Measurements from ENCODE around the gene APOL5.

APOL5 gene

DNA sequence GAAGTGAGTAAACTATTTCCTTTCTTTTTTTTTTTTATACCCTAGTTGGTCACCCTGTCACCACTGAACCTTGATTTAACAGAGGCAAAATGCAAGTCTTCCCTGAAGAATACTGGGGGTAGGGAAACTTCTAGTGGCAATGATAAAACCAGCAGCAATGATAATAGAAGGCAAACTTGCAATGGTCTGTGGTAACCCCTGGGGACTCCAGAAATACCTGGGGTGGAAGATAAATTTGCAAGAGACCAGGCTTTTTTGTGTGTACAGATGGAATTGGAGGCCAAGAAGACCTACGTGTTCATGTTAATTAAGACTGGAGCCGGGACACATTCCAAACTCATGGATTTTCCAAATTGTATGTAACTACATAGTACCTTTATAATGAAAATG, 11.6 kb downstream of the APOL5 start:
- no peak for DNase-seq
- H3K27ac ChIP-seq: no peak overlapping the region
- H3K36me3 ChIP-seq (replicated peaks): no peaks in the 10 kb centered on the region
- in situ Hi-C loops (cut with HindIII; ENCODE audit: low pct_ligation_motif_present, low sequenced_read_pairs): no loop called here
- no peak overlapping the region for H3K4me3 ChIP-seq (ENCODE audit: low read depth, low read length)
- no peaks in the 10 kb centered on the region for H3K27me3 ChIP-seq (replicated peaks)
- TF ChIP-seq, protein P1, sequence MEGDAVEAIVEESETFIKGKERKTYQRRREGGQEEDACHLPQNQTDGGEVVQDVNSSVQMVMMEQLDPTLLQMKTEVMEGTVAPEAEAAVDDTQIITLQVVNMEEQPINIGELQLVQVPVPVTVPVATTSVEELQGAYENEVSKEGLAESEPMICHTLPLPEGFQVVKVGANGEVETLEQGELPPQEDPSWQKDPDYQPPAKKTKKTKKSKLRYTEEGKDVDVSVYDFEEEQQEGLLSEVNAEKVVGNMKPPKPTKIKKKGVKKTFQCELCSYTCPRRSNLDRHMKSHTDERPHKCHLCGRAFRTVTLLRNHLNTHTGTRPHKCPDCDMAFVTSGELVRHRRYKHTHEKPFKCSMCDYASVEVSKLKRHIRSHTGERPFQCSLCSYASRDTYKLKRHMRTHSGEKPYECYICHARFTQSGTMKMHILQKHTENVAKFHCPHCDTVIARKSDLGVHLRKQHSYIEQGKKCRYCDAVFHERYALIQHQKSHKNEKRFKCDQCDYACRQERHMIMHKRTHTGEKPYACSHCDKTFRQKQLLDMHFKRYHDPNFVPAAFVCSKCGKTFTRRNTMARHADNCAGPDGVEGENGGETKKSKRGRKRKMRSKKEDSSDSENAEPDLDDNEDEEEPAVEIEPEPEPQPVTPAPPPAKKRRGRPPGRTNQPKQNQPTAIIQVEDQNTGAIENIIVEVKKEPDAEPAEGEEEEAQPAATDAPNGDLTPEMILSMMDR (IDR thresholded peaks at IDR 0.05; ENCODE audit: low read depth, low read length, missing control alignments): no peak

DNA sequence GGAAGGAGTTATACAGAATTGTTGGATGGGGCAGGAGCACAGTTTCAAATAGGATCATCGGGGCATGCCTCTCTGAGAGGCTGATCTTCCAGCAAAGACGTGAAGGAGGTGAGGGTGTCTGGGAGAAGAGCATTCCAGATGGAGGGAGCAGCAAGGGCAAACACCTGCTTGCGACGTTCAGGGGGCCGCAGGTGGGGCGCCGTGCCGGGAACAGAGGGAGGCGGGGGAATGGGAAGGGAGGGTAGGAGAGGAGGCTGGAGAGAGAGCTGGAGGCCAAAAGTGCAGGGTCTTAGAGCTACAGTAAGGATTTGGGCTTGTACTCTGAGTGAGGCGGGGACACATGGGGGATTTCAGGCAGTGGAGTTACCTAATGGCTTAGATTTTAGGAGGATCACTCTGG, 13.6 kb downstream of the APOL5 start:
- H3K27me3 ChIP-seq (replicated peaks): no peaks in the 10 kb centered on the region
- no peak overlapping the region for H3K4me3 ChIP-seq (ENCODE audit: low read depth, low read length)
- no peak for DNase-seq
- no peaks in the 10 kb centered on the region for H3K36me3 ChIP-seq (replicated peaks)
- H3K27ac ChIP-seq: no peak overlapping the region
- TF ChIP-seq, protein P1 (IDR thresholded peaks at IDR 0.05; ENCODE audit: low read depth, low read length, missing control alignments): no peak
- in situ Hi-C loops (cut with HindIII; ENCODE audit: low pct_ligation_motif_present, low sequenced_read_pairs): no loop called here

DNA sequence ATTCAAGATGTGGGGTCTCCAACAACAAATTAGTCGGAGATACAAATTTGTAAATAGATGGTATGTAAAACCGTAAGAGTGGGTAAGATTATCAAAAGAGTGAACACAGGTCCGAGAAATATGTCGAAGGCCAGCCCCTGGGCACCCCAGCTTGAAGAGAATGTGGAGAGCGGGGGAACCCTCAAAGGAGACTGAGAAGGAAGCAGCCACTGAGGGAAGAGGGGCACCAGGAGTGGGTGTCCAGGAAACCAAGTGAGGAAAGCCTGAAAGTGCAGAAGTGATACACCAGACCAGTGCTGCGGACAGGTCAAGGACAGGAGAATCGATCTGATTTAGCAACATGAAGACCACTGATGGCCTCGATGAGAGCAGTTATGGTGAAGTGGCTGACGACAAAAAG, 14.4 kb downstream of the APOL5 start:
- TF ChIP-seq, protein P1 (IDR thresholded peaks at IDR 0.05; ENCODE audit: low read depth, low read length, missing control alignments): no peak
- H3K4me3 ChIP-seq (ENCODE audit: low read depth, low read length): no peak overlapping the region
- H3K36me3 ChIP-seq (replicated peaks): peaks cover 3% of the 10 kb centered on the region
- in situ Hi-C loops (cut with HindIII; ENCODE audit: low pct_ligation_motif_present, low sequenced_read_pairs): no loop called here
- no peak for DNase-seq
- H3K27ac ChIP-seq: no peak overlapping the region
- no peaks in the 10 kb centered on the region for H3K27me3 ChIP-seq (replicated peaks)

DNA sequence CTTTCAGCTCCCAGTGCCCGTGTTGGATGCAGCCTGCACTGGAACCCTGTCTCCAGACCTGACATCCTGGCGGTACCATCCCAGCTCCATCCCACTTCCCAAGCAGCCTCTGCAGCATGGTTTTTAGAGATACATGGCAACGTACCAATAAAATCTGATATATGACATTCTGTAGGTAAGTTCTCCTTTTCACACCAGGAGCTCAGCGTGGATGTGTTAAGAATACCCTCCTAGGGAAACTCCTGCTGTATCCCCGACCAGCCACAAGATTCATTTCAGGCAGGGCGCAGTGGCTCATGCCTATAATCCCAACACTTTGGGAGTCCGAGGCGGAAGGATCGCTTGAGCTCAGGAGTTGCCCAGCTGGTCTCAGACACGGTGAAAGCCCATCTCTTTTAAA, 15.4 kb downstream of the APOL5 start:
- H3K36me3 ChIP-seq (replicated peaks): peaks cover 9% of the 10 kb centered on the region
- TF ChIP-seq, protein P1 (IDR thresholded peaks at IDR 0.05; ENCODE audit: low read depth, low read length, missing control alignments): no peak
- in situ Hi-C loops (cut with HindIII; ENCODE audit: low pct_ligation_motif_present, low sequenced_read_pairs): no loop called here
- H3K27ac ChIP-seq: no peak overlapping the region
- no peak for DNase-seq
- H3K27me3 ChIP-seq (replicated peaks): no peaks in the 10 kb centered on the region
- H3K4me3 ChIP-seq (ENCODE audit: low read depth, low read length): no peak overlapping the region

DNA sequence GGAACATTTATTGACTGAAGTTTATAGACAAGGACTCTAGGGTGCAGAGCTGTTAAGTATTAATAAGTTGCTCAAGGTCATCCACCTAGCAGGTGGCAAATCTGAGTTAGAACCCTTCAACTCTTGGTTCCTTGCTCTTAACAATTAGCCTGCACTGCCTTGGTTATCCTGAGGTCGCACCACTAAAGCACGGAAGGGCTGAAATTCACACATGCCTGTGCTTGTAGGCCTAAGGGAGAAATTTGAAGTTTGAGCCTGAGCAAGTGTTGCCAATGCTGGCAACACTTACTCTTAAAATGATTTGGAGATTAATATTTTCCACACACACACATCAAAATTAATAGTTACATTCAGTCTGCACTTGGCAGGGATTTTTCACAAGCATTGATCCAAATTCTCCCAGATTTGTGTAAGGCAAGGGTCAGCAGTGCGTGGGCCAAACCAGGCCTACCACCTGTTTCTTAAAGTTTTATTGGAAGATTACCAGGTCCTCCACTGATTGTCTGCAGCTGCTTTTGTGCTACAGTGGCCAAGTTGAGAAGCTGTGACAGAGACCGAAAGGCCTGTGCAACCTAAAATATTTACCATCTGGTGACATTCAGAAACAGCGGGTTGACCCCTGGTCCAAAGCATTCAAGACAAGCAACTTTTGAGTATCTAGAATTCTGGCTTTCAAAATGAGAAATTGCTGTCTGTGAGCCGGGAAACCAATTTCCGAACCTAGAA, 16.3 kb downstream of the APOL5 start:
- Histone ChIP-seq H3K4me3 (ENCODE audit: low read depth, low read length) (no peak overlapping the region), H3K27ac (no peak overlapping the region), H3K36me3 (replicated peaks) (peaks cover 17% of the 10 kb centered on the region), H3K27me3 (replicated peaks) (no peaks in the 10 kb centered on the region)
- TF ChIP-seq, protein P1 (IDR thresholded peaks at IDR 0.05; ENCODE audit: low read depth, low read length, missing control alignments): no peak
- DNase-seq: no peak
- in situ Hi-C loops (cut with HindIII; ENCODE audit: low pct_ligation_motif_present, low sequenced_read_pairs): no loop called here

DNA sequence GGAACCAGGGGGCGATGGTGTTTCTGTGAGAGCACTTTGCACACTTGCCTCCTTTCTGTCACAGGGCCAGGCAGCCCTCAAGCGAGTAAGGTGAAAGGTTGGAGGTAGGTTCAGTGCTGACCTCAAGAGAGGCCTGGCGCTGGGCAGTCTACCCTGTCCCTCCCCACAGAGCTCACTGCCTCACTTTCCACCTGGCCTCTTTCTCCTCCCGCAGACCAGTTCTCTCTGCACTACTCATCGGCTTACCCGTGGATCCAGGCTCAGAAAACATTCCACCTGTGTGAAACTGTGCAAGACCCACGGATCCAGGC, 16.8 kb downstream of the APOL5 start:
- in situ Hi-C loops (cut with HindIII; ENCODE audit: low pct_ligation_motif_present, low sequenced_read_pairs): no loop called here
- no peak overlapping the region for H3K27ac ChIP-seq
- peaks cover 19% of the 10 kb centered on the region for H3K36me3 ChIP-seq (replicated peaks)
- no peak overlapping the region for H3K4me3 ChIP-seq (ENCODE audit: low read depth, low read length)
- TF ChIP-seq, protein P1 (IDR thresholded peaks at IDR 0.05; ENCODE audit: low read depth, low read length, missing control alignments): no peak
- DNase-seq: no peak
- no peaks in the 10 kb centered on the region for H3K27me3 ChIP-seq (replicated peaks)

All from brain microvascular endothelial cell (primary cell).